ENCODE results near the gene PIM3.

The PIM3 gene

DNA sequence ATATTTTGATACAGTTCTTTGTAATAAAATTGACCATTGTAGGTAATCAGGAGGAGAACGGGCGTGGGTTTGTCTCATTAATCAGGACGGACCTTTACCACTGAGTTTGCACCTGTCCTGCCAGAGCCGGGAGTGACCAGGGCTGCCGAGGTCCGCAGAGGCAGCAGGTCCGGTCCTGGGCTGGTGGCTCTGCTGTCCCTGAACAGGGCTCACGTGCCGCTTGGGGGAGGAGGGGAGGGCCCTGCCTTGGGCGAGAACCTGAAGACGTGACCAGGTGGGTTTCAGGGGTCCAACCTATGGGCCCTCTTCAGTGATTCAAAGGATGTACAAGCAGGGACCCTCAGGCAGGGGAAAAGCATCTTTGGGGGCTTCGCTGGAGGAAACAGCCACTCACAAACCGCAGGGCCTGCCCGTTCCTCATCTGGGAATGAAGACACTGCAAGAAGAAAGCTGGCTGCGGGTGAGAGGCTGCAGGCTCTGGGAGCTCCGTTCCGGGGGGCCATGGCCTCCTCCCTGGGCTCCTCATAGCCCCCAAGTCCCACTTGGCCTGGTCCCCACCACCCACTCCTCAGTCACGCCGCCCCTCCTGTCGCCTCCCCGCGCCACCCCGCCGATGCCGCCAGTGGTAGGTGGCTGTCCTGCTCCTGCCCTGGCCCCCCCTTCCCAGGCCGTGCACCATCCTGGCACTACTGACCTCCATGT, 32.9 kb upstream of the PIM3 start:
- no peak overlapping the region for H3K27ac ChIP-seq
- no peak for DNase-seq (ENCODE audit: low read depth, low spot score)

DNA sequence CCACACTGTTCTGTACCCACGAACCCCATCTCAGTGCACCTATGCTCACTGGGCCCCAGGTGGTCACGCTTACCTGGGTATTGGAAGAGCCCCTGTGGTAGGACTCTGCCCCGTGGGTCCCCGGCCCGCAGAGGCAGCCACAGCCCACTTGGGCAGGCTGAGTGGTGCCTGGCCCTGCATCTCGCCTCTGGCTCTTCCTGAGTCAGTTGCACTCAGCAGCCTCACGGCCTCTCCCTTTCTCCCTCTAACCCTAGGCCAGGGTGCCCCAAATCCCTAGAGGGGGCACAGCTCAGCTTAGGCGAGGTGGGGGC, 32.4 kb upstream of the PIM3 start:
- DNase-seq (ENCODE audit: low read depth, low spot score), result no peak
- H3K27ac ChIP-seq, result no peak overlapping the region

DNA sequence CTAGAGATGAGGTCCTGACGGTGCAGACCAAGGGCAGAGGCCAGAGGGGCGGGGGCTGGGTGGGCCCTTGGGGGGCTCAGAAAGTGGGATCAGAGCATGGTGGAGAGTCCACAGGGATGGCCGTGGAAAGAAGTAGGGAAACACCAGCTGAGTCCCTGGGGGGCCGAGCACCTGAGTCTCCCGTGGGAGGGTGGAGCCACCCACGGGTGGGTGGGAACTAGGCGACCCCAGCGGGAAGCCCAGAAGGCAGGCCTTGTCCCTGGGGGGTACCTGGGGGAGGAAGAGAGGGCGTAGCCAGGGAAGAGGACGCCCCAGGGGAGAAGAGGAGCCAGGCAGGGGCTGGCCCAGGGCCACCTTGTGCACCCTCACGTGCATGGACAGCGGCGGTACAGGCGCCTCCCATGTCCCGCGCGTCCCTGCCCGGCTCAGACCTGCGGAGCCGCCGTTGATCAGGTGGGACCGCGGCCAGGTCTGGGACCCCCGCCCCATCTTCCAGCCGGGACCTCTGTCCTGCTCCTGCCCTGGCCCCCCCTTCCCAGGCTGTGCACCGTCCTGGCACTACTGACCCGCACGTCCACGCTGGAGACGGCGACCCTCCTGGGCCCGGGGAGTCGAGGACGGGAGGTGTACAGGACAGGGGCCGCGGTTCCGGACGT, 31.9 kb upstream of the PIM3 start:
- DNase-seq (ENCODE audit: low read depth, low spot score), result no peak
- H3K27ac ChIP-seq, result no peak overlapping the region

DNA sequence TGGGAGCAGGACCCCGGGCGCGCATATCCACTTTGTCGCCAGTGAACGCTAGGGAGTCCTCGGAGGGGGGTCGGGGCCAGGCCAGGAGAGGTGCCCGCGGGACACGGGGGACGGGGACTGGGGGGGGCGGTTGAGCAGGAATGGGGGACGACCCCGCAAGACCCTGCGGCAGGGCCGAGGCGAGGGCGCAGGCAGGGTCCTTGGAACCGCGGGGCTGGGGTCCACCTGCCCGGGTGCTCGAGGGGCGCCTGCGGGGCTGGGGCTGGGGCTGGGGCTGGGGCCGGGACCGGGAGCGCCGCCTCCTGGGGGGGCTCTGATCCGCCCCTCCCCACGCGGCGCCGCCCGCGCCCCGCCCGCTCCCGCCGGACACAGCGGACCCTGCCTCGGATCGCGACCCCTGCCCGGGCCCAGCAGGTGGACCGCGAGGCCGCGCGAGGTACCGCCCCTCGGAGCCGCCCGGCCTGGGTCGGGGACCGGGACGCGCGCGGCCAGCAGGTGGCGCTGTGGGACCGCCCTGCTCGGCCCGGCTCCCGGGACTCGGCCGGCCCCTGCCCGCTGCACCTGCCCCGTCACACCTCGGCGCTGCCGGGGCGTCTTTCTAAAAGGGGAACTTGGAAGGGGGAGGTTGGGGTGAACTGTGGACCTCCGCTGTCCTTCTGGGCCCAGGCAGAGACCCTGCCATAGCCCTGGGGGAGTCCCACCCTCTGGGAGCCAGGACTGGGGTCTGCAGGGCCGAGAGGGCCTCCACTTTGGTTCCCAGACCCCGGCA, 31.2 kb upstream of the PIM3 start:
- no peak overlapping the region for H3K27ac ChIP-seq

DNA sequence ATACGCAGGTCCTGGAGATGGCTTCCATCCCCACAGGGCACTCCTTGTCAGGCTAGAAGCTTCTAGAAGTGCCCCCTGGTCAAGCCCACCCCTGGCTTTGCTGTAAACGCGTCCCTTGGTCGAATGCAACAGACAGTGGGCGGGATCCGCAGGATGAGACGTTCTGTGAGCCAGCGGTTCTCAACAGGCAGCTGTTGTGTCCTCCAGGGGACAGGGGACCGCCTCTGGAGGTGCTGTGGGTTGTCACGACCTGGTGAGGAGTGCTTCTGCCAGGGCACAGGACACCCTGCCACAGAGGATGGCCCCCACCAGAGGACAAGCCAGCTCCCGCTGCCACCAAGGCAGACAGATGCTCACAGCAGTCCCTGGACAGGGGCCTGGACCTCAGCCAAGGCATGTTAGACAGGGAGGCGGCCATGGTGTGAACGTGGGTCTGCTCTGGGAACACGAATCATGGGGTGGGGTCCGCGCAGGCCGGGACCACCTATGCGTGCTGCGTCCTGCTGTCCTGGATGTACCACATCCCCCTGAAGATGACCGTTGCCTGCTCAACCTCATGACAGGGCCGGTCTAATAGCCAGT, 30.5 kb upstream of the PIM3 start:
- no peak for DNase-seq (ENCODE audit: low read depth, low spot score)
- H3K27ac ChIP-seq, result no peak overlapping the region

More for the DNA sequence above, 31.2 kb upstream of the PIM3 start:
- no peak for DNase-seq (ENCODE audit: low read depth, low spot score)

DNA sequence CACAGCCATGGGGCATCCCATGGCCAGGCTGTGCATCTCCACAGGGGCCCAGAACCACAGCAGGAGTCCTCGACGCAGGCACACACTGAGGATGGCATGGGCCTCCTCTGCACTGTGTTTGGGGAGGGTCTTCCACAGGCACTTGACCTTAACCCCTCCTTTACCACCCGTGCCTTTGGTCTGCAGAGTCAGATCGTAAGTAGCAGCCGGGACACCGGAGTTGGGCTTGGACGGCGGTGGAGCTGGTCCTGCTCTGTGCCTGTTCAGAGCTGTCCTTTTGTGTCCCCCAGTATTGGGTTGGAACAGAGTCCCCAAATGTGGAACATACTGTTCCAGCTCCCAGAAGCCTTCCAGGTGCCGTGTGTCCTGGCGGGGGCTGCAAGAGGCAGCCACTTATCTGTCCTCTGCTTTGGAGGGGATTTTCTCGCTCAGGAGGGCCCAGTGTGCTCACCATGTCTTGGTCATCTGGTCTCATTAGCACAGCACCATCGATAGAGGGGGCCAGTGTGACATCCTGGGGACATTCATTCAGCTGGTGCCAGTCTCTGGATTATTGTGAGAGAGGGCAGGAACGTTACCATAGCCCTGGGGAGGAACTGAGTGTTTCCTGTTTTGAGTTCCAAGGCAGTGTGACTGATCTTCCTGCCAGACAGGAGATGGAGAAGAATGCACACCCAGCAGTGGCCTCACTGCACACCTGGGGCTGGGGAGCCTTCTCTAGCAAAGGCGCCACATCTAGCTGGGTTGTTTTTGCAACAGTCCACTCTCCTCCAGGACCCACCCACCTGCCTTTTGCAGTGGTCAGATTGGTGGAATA, 29.8 kb upstream of the PIM3 start:
- peak overlapping the region; percentile 10 for H3K27ac ChIP-seq
- peak; percentile 37 for DNase-seq (ENCODE audit: low read depth, low spot score)

DNA sequence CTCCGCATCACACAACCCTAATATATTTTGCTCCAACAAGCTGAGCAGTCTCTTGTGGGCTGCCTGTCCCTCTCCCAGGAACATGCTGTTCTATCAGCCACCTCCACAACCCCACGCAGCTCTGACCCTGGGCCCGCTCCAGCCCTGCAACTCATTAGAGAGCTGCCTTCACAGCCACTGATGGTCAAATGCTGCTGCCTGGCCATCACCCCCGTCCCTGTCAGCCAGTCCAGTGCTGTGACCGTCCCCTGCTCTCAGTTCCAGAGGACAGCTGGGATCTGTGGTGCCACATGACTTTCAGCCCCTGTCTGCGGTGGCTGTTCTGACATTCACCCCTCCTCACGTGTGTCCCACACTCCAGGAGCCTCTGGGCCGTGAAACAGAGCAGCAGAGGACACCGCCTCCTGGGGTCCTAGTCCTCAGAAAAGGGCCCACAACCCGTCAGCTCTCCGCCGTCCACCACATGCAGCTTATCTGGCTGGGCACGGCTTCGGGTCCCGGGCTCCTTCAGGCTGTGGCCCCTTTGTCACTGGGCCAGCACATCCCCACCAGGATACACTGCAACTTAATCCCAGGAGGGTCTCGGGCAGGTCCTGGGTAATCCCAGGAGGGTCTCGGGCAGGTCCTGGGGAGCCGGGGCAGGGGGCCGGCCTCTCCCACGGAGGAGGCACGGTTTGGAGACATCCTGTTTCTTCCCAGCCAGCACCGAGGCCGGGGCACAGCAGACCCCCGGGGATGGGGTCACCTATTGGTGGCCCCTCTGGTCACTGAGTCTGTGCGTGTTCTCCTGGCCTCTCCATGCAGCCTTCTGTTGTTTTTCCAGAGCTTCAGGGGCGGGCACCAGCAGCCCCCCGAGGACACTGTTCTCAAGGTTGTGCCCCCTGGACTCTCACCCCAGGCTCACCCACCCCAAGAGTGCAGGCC, 27.1 kb upstream of the PIM3 start:
- no peak for DNase-seq (ENCODE audit: low read depth, low spot score)
- no peak overlapping the region for H3K27ac ChIP-seq

DNA sequence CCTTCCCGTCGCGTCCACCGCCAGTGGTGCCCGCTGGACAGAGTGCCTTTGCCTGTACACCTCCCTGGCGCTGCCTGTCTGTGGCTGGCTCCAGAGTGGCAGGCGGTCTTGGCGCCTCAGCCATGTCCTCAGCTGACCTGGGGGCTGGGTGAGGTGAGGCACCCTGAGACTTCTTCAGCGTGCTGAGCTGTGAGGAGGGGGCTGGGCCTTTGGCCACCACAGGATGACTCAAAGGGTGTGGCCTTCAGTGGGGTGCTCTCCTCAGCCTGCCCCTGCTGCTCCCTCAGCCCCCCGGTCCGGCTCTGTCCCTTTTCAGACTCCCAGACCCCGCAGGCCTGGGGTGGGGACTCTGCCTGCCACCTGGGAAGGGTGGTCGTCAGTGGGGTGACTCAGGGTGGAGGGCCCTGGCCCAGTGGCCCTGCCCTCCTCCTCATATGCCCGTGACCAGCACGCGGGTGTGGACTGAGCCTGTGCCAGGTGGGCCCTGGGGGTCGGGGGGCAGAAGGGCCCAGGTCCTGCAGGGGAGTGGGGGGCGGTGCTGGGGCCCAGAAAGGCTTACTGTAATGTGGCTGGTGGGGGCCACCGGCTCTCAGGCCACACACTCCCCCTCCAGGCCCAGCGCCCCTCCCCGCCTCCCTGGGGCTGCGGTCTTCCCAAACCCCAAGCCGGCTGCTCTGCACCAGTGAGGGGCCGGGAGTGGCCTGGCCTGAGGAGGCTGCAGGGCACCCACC, 26.2 kb upstream of the PIM3 start:
- no peak overlapping the region for H3K27ac ChIP-seq
- DNase-seq (ENCODE audit: low read depth, low spot score), result no peak

DNA sequence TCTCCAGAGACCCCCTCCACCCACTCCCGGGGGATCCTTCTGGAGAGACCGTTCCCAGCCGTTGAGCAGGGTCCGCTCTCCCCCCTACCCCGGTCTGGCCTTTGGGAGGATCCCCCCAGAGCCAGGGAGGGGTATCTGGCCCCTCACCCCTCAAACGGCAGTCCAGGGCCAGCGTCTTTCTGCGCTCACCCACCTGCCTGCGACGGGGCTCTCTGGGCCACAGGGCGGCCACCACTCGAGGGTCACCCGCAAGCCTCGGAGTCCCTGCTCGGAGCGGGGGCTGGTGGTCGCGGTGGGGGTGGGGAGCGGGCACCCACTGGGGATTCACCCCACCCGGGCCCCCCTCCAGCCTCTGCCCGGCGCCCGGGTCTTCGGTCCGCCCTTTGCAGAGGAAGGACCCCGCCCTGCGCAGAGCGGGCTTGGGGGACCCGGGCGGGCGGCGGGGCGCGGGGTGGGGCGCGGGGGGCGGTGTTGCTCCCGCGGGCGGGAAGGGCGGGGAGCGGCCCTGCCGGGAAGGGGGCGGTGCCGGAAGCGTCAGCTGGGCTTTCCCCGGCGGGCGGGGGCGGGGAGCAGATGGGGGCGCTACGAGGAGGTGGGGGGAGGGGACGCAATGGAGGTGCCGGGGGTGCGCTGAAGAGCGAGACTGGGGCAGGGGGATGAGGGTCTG, 25.5 kb upstream of the PIM3 start:
- DNase-seq (ENCODE audit: low read depth, low spot score), result no peak
- H3K27ac ChIP-seq, result no peak overlapping the region

DNA sequence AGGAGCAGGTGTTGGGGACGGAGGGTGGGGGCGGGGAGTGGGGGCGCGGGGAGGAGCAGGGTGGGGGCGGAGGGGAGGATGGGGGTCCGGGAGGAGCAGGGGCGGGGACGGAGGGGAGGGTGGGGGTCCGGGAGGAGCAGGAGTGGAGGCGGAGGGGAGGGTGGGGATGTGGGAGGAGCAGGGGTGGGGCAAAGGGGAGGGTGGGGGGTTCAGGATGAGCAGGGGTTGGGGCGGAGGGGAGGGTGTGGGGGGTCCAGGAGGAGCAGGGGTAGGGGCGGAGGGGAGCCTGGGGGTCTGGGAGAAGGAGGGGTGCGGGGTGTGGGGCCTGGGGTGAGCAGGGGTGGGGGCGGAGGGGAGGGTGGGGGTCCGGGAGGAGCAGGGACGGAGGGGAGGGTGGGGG, 25.0 kb upstream of the PIM3 start:
- DNase-seq (ENCODE audit: low read depth, low spot score), result no peak
- H3K27ac ChIP-seq, result no peak overlapping the region

DNA sequence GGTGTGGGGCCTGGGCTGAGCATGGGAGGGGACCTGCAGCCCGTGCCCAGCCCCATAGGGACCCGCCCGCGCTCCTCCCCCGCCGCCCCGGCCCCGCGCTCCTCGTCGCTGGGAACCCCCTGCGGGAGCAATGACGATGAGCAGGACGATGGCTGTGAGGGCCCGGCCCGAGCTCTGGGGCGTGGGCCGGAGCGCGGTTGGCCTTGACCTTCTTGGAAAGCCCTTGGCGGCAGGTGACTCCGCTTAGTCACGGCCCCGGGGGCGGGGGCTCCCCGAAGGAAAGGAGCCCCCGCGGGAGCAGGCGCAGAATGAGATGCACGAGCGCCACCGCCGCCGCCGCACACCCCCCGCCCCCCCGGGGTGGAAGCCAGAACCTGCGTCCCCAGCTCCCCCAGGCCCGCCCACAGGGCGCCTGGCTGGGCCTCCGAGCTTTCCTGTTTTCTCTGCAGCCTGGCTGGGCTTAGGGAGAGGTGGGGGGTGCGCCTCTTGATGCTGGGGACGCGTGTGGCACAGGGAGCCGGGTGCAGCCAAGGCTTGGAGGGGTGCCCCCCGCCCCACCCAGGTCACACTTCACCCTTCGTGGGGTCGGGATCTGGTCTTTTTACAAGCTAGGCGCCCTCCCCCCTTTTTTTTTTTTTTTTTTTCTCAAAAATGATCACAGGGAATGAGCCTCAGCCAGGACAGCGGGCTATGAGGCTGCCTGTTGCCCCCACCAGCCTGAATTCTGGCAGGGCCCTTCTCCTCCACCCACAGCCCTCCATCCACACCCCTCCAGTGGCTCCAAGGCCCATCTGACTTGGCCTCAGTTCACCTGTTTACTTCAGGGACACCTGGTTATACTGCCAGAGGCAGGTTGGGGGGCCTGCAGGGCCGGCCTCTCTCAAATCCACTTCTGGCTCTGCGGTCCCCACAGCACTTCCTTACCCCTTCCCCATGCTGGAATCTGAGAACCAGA, 24.3 kb upstream of the PIM3 start:
- no peak for DNase-seq (ENCODE audit: low read depth, low spot score)
- H3K27ac ChIP-seq, result no peak overlapping the region

DNA sequence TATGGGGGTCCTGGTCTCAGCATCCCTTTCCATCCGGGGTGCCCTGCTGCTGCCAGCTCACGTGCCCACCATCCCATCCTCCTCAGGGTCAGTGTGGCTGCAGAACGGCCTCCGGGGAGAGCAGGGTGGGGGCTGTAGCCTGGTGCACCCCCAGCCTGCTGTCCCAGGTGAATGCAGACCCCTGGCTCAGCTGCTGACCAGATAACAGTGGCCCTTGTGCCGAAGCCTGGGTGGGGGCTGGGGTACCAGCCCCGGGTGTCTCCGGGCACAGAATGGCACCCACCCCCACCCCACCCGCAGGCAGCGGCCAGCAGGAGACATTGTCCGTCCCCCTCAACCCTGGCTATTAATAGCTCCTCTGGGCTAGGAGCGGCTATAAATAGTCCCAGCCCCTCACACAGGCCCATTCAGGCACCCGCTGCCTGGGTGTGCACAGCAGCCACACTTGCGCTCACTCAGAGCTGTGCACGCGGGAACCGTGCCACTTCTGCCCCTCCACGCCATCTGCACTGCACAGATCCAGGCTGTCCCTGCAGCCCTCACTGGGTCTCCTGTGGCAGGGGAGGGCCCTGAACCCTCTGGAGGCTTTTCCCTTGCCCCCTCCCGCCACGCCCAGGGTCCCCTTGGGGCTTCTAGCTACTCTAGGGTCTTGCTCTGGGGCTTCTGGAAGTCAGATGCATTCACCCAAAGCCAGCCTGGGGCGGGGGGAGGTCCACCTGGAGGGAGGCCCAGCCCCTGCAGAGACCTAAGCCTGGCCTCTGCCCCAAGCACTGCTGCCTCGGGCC, 23.4 kb upstream of the PIM3 start:
- no peak overlapping the region for H3K27ac ChIP-seq
- DNase-seq (ENCODE audit: low read depth, low spot score), result no peak

DNA sequence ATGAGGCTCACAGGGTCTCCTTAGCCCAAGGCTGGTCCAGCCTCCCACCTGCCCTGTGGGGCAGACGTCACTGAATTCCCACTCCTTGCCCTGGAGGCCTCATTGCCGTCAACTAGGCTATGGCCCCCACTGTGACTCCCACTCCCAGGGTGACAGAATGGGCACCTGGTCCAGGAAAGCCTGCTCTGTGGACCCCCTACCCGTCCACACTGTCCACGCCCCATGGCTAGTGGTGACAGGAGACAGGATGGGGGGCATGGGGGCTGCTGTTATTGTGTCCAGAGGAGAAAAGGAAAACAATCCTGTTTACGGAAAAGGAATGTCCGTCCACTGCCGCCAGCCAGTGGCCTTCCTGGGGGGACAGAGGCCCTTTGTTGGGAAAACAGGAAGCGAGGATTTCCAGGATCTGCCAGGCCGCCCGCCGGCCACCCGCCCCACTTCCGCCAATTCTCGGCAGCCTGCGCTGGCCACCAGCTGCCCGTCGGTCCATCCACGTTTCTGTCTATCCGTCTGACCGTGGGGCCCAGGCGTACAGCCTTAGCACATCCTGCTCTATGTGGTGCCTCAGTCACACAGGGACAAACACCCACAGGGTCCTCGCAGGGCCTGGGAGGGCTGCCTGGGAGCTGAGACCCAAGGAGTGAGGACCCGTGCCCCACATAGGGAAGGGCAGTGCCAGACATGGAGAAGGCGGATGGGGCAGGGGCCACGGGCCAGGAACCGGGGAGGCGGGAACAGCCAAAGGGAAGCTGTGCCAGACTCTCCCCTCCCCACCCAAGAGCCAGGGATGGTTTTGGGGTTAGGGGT, 22.6 kb upstream of the PIM3 start:
- no peak overlapping the region for H3K27ac ChIP-seq

DNA sequence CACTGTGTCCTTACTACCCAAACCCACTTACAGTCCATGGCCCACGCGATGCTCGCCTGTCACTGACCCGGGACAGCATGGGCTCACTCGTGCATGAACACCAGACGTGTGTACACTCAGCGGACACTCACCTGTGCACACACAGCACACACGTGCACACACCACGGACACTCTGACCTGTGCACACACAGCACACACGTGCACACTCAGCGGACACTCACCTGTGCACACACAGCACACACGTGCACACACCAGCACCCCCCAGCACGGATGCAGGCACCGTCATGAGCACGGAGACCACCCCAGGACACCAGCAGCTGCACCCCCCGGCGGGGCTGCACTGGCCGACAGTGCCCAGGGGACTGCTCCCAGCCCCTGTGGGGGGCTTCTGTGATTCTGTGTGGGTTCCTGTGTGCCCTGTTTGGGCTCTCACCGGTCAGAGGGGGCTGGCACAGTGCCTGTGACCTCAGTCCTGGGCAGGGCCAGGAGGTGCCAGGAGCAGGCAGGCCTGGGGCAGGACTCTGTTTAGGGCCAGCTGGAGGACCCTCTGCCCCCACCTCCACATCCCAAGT, 21.9 kb upstream of the PIM3 start:
- no peak overlapping the region for H3K27ac ChIP-seq
- DNase-seq (ENCODE audit: low read depth, low spot score), result no peak

More for the DNA sequence above, 22.6 kb upstream of the PIM3 start:
- DNase-seq (ENCODE audit: low read depth, low spot score), result no peak
